ENCODE measurements around the gene SUPT3H.

DNA sequence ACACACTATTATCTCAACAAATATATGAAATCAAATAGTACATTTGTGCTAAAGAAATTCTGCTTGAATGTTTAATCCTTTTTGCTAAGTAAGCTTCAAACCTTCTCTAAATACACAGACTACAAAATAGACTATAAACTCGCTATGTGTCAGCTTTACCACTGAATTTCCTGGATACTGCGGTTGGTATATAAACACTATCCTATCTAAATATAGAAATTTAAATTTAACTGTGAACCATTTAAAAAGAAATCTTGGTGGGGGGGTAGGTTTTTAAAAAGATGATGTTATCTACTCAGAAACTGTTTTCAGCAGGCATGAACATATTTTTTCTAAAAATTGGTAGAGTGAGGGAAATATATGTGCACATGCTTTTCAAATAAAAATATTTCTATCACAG is 356.1 kb downstream of the SUPT3H start:
- TF ChIP-seq GATA2 (IDR thresholded peaks at IDR 0.05; ENCODE audit: low read depth, low read length) (no peak), GATA3 (IDR thresholded peaks at IDR 0.05; ENCODE audit: low read depth, low read length) (no peak)
